NCI-H446 (cell line): ENCODE data around the gene TSPAN18.
A peak's percentile ranks its signal among the peaks of the same experiment; 100 is the strongest.

ENCODE experiments used
- DNase-seq, 2 experiments: peaks; one replicate each; lab custom pipeline; 2025; lab: John Stamatoyannopoulos, UW

TSPAN18 gene

DNA sequence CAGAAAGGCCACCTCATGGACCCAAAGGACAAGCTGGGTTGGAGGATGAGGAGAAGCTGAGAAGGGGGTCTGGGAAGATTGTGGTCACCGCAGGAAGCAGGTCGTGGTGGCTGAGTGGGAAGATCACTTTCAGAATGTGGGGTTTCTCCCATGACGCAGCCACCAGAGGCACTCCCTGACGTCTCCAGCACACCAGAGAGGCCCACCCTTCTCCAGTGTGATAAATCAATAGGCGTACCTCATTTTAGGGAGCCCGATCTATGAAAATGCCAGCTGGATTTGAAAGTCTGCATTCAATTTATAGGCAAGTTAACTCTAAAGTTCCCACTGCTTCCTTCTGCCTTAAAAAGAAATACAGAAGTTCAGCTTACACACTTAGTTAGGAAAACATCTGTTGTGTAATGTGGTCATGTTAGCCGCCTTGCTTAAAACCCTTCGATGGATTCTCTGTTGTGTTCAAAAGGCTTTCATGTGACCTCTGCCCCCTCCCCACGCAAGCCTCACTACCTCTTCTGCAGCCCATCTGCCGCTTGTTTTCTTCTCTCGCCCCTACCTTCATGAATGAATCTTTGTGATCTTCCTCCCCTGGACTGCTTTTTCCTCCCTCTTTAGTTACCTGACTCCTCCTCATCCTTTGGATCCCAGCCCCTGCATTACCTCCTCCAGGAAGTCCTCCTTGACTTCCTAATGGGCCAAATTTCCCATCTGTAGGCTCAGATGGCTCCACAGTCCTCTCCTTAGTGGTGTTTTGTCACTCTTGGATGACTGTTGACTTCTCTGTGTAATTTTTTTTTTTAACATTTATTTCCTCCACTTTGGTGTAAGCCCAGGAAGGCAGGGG is 10.7 kb downstream of the TSPAN18 start:
- DNase-seq = no peak

DNA sequence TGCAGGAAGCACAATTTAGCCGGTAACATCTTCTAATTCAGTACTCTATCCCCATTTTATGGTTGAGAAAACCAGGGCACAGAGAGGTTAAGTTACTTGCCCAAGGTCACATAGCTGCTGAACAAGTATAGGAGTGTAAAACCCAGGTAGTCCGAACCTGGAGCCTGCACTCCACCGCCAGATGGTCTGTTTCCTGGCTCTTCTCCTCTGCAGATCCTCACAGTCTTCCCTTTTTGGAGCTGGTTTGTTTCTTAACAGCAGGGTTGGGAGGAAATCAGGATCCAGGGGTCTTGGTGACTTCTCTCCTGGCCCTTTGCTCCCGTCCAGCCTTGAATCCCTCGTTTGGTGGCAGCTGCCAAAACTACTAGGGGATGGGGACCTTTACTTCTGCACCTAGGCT is 12.0 kb downstream of the TSPAN18 start:
- DNase-seq = no peak

DNA sequence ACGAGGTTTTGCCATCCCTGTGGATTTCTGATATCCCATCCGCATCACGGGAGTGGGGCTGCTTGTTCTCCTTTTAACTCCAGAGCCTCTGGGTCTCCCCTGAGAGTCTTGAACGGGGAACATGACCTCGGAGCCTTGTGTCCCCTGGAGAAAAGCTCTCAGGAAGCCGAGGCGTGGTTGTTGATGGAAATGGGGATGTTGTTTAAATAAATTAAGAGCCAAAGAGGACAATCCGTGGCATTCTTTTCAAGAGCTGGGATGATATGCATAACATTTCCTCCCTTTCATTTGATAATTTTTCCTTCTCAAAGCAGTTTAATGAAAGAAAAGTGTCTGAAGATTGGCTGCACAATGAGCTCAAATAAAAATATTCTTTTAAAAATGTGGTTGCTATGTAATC is 14.2 kb downstream of the TSPAN18 start:
- DNase-seq = no peak

DNA sequence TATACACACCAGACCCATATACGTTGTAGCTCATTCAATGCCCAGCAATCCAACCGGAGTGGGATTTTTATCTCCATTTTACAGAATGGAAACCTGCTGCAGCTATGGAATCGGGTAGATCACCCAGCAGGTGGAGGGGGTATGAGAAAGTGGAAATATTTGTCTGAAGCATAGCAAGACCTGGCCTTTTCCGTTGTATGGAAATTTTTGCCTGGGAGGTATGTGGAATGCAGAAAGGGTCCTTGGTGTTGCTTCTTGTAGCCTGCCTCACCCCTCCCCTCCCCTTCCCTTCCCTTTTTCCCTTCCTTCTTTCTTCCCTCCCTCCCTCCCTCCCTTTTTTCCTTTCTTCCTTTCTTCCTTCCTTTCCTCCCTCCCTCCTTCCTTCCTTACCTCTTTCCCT is 15.2 kb downstream of the TSPAN18 start:
- DNase-seq = no peak

DNA sequence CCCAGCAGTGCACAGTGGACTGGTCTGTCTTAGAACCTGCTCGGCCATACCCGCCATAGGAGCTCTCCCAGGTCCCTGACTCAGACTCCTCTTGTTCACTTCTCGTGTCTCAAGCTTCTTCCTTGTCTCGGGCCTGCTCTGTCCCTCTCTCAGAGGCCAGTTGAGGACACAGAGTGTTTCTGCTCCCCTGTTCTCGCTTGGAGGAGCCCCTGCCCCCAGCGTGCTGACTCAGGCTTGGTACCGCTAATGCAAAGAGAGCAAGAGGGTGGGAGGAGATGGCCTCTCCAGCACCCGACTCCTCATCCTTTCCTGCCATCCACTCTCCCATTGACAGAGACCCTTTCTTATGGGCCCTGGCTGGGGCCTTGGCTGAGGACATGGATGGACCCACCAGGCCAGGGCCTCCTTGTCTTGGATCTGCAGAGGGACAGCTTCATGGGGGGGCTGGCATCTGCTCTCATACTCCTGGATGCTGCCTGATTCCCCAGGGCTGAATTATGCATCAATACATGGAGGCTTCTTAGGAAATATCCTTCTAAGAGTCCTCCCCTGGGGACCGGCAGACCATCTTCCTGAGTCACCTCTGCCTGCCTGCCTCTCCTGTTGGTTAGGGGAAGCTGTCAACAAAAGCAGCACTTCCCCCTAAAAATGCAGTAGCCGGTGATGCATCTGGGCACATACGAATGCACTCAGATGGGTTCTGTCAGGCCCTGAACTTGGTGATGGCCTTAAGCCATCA is 15.9 kb downstream of the TSPAN18 start:
- no peak for DNase-seq

DNA sequence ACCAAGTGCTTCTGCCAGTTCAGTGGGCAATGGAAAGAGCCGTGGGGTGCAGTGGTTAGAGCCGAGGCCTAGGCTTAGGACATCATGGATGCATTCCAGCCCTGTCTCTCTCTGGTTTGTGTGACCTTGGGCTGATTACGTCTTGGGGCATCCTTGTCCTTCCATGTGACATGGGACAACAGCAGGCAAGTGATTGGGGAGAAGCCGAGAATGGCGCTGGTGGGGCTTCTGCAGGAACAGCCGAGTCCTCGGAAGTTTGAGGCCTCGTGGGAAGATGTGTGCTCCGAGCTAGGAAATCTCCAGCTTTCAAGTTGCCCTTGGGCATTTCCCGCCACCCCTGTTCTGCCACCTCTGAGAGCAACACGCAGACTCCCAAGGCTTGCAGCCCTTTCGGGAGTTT is 16.6 kb downstream of the TSPAN18 start:
- no peak for DNase-seq

DNA sequence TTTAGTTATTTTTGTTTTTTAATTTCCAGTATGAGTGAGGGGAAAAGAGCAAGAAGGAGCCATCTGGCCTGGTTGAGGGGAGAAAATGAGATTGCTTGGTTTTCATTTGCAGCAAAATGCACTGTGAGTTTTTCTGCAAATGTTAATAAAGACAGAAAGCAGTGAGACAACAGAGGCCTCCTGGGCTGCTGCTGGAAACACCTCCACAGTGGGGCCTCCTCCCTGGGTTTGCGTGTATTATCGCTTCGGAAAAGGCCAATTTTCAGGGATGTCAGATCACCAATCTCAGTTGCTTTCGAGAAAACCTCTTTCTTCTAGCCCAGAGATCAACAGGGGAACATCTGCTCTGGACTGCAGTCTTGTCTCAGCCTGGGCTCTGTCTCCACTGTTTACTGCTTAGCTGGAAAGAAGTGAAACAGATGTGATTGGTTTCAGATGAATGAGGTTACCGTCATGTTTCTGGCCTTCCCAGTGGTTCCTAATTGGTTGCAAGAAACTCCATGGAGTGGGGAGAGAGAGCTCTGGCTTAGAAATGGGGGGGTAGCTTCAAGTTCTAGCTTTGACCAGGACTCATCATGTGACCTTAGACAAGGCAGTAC is 17.3 kb downstream of the TSPAN18 start:
- peak in 1 of 2 experiments; percentile 61 for DNase-seq

DNA sequence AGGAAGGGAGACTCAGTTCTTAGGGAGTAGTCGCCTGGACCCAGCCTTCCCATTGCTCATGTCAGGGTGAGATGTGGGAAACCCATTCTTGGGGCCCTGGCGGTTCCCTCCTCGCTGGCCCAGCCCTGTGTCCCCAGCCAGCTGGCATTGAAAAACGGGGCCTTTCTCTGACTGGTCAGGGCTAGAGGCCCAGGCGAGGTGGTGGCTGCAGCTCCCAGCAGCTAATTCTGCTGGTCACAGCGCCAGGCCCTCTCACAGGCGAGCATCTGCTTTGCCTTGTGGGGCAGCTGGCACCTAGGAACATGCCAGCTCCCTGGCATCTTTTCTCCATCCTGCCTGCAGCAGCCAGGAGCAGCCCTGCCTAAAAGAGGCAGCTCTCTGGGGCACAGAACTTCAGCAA is 20.1 kb downstream of the TSPAN18 start:
- peak; percentile 79 to 88 for DNase-seq

DNA sequence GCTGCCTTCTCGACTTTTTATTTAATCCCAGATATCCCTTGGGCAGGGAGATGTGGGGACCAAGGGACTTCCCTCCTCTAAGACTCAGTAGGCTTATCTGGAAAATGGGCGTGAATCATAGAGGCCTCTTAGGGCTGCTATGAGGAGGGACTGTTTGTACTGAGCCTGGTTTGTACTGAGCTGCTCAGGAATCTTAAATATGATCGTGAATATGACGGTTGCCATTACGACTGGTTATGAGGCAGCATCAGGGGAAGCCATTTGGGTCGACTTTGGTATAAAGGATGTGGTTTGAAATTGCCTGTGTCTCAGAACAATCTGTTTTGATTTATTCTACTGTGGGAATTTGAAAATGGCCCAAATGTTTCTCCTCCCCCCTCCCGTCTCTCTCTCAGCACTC is 20.6 kb downstream of the TSPAN18 start:
- DNase-seq = no peak

DNA sequence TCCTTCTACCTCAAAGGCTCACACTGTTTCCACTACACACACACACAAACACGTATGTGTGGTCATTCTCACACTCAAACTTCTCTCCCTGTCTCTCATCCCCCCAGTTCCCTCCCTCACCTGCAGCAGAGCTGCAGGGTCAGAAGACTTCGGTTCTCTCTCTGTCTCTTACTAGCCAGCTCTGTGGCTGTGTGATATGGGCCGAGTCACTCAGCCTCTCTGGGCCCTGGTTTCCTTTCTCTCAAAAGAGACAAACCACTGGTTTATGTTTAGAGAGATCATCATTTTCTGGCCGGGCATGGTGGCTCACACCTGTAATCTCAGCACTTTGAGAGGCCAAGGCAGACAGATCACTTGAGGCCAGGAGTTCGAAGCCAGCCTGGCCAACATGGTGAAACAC is 21.1 kb downstream of the TSPAN18 start:
- no peak for DNase-seq

DNA sequence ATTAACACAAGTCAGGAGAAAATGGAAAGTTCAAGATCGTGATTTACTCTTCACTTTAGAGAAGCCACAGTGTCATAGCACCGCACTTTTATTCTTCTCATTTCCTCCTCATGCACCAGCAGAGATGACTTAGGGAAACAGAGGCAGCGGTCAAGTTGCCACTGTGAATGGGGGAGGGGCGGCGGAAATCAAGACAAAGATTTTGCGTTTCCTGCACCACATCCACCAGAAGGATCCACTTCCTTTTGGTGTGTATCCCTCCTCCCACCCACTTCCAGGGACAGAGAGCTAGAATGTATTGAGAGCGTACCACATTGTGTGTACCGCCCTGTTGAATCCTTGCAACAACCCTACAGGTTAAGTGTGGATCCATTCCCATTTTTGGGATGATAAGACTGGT is 21.8 kb downstream of the TSPAN18 start:
- no peak for DNase-seq

DNA sequence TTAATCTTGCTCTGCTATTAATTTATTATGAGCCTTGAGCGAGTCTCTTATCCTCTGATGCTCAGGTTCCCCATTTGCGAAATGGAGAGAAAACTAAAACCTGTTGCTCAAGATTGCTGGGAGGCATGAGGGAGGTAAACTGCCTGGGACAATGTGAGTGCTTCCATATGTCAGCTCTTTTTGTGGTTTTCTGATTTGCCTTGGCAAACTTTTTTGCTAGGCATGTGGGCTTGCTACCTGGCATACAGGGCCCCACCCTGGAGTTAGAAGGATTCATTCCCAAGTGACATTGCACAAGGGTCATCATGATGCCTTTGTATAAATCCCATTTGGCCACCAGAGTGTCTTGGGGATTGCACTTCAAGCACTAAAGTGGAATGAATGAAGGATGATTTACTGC is 22.4 kb downstream of the TSPAN18 start:
- DNase-seq = no peak

DNA sequence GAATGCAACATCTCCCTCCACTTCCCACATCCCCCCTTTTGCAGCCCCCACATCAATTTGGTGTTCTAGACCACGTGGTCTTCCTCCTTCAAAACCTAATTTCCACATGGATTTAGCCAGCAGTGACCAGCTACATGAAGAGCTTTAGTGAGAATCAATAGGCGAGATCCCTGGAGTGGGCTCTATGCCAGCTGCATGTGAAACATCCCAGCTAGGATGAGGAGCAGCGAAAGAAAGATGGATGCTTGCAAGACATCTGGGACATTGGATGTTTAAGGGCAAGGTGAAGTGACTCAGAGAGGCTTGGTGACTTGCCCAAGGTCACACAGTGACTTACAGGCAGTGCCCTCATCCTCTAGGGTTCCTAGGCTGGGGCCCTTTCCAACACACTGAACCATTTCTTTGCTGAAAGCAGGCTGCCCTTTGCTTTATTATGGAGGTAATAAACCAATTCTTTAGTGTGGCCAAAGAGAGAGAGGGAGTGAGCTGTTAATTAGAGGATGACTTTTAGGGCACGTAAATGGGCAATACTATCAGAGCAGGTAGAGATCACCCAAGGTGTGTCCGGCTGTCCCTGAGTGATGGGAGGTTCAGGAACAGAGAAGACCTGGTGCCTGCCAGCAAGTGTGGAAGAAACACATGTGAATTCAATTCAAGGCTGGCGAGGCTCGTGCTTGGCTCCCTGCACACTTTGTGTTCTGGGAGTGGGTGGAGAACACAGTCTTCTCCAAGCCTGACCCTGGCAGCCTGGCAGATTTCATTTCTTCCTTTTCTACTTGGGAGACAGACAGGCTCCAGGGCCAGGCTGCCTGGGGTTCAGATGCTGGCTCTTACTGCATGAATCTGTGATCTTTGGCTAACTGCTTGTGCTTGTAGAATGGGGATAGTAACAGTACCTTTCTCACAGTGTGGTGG is 24.0 kb downstream of the TSPAN18 start:
- peak; percentile 74 to 93 for DNase-seq

DNA sequence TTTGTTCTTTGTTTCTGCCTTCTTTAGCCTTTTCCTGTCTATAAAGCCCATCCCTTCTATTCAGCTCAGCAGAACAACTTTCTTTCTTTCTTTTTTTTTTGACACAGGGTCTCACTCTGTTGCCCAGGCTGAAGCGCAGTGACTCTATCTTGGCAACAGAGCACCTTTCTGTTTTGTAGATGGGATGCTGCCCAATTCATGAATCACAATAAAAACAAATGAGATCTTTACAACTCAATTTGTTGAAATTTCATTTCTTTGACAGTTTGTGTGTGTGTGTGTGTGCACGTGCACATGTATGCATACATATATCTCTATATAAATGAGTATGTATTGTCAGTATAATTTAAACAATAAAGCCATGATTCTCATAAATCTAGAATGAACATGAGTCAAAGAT is 25.5 kb downstream of the TSPAN18 start:
- no peak for DNase-seq

DNA sequence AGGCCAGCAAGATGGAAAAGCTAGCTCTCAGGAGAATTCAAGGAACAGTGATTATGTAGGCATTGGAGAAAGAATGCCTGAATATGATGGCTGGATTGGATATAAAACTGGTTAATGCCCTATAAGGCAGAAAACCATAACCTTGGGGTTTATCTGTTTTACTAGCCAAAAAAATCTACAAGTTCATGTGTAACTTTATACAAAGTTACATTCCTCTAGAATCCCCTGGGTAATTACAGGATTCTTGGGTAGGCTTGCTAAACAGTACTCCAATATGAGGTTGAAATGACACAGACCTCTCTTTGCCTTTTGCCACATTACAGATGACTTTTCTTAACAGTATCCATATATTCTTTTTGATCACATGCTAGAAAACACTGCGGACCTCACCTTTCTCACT is 26.0 kb downstream of the TSPAN18 start:
- no peak for DNase-seq

DNA sequence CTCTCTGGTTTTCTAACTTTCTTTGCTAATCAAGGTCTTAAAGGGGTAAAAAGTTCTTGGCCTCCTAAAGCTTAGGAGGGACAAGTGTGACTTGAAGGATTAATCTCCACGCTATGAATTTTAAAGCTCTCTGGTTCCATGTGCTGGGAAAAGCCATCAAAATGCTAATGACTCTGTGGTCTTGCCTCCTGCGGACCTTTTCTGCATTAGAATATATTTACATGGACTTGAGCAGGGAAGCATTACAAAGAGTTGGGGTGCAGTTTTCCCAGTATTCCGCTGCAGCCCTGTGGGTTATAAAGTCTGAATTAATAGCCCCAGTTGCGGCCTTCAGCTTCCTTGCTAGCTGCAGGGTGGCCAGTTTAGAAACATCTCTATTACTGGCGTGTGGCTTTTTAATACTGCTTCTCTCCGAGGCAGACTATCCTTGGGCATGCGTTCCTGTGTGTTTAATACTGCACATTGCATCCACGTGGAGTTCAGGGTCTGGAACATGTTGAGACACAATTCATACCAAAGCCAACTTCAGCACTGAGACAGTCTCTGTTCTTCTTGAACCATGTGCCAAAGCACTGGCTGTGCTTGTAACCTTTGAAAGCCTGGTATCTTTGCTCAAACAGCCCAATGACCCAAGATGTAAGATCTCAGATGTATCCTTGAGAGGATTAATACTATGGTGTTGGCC is 27.3 kb downstream of the TSPAN18 start:
- peak in 1 of 2 experiments; percentile 30 for DNase-seq

DNA sequence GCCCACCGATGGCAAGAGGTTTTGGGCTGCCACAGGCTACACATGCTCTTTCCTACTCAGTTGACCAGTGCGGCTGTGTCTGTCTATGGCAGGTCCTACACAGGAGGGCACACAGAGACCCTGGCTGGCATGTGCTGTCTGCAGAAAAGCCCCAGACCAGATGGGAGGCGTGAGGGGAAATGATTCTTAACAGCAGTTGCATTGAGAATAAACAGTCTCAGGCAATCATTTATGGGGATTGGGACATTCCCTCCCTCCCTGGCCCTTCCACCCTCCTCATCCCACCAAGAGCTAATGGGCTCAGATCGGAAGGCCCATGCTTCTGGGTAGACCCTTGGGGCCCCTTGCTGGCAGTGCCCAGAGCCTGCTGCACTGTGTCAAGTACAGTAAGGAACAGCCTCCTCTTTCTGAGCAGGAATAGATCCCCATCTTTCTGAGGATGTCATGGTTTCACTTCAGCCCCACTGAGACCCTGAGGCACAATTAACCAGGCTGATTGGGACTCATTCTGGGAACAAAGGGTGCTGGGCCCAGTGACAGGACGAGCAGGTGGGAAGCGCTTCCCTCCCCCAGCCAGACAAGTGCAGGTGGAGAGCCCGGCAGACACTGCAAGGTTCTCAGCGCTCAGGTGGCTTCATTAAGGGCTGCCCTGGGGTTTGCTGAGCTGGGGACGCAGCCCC is 28.3 kb downstream of the TSPAN18 start:
- DNase-seq = peak in 1 of 2 experiments; percentile 45

DNA sequence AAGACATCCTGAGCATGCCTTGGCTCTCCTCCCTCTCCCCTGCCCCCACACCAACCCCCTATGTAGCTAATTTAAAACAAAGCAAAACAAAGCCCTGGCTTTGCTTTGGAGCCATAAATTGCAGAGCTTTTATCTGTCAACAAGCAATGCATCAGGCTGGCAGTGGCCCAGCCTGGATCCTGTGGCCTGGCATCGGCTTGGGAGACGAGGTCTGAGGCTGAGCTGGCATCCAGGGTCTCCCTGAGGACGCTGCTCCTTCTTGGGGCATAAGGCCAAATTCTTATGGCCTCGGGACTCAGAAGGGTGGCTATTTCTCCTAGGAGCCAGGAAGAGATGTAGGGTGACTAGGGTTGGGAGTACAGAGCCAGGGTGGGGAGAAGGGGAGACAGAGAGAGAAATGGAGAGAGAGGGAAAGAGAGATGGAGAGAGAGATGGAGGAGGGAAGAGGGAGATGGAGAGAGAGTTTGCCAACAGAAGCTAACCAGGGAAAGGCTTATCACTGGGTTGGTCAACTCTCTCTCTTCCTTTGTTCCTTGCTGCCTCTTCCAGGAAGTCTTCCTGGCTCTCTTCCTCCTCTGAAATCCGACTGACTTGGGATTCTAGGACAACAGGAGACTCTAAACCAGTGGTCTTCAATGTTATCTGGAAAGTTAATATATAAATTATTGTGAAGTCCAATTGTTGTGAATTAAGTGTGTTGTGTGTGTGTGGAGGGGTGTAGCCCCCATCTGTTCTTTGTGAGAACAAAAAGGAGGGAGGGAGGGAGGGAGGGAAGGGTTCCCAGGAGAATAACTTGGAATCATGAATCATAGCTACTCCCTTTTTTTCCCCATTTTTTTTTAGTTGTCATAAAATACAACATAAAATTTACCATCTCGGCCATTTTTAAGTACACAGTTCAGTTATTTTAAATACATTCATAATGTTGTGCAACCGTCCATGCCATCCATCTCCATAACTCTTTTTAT is 29.1 kb downstream of the TSPAN18 start:
- peak; percentile 88 to 97 for DNase-seq

DNA sequence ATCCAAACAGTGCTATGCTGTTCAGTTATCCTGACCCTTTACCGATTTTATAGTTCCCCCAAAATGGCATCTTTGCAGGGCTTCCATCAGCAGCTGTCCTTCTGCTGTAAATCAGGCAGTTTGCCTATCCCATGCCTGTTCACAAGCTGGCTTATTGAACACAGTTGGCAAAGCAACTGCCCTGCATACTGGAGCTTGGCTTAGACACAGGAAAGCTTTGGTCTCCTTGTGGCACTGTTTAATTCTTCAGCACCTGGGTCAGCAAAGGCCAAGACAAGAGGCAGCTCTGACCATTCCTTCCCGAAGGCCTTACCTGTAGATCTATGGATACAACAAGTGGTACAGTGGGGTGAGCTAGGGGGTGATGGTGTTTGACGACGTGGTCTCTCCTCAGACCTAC is 32.2 kb downstream of the TSPAN18 start:
- peak; percentile 66 to 82 for DNase-seq
